ENCODE data around the gene GTF2A1. TPM values are rescaled to one million over a fixed set of nuclear protein-coding genes. Genes with fewer than 3 reads are reported as not detected.

The GTF2A1 gene
- total and polyA plus RNA-seq, 2 donors (not counting 3 experiments of a cell fraction or from before 2014, with no cell fraction given), result 11.1 to 33.4 TPM

DNA sequence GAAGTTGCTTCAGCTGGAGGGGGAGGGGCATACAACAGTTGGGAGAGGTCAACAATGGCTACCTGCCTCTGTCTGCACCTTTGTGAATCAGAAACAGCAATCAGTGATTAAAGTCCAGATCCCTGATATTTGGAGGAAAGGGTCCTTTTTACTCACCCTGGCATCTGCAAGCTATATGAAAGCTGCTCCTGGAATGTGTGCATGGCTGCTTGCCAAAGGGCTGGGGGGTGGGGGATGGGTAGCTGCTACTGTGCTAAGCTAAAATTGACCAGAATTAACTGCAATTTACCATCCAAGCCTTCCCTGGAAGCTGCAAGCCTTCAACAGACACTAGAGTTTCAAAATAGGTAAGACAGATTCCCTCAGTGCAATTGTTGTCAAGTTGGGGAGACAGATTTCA lies 13.5 kb upstream of the GTF2A1 start:
- no peak for FAIRE-seq
- Histone ChIP-seq H3K4me2 (ENCODE audit: insufficient read depth, low read length) (no peak overlapping the region), H3K4me3 (replicated peaks in 1 of 3; ENCODE audit: insufficient read depth in 1 of 3, low read depth in 1 of 3, low read length in 3 of 3) (no peak overlapping the region), H3K27me3 (ENCODE audit: control insufficient read depth in 2 of 2, insufficient read depth in 2 of 2, low read length in 2 of 2) (no peaks in the 10 kb centered on the region), H2AFZ (ENCODE audit: low read depth, low read length) (no peak overlapping the region), H4K20me1 (replicated peaks; ENCODE audit: control insufficient read depth, extremely low read depth, insufficient read depth, low read length) (no peaks in the 10 kb centered on the region), H3K4me1 (ENCODE audit: control insufficient read depth, extremely low read depth, insufficient read depth, low read length) (no peaks in the 10 kb centered on the region), H3K36me3 (ENCODE audit: control insufficient read depth in 2 of 2, extremely low read depth in 1 of 2, insufficient read depth in 2 of 2, low read length in 2 of 2) (no peaks in the 10 kb centered on the region), H3K9ac (replicated peaks; ENCODE audit: extremely low read depth, insufficient read depth, low read length) (no peak overlapping the region), H3K27ac (ENCODE audit: insufficient read depth, low read depth, low read length) (no peak overlapping the region), H3K9me1 (replicated peaks; ENCODE audit: control insufficient read depth, extremely low read depth, insufficient read depth, low read length) (no peaks in the 10 kb centered on the region), H3K79me2 (ENCODE audit: control insufficient read depth, insufficient read depth, low read length) (no peaks in the 10 kb centered on the region), H3K9me3 (replicated peaks; ENCODE audit: control insufficient read depth, insufficient read depth, low read length) (no peaks in the 10 kb centered on the region)
- intact Hi-C loops (cut with micrococcal nuclease) (no loop called here), dilution Hi-C loops (cut with MboI; ENCODE audit: extremely low pct_ligation_motif_present, low sequenced_read_pairs) (no loop called here)
- no TSS peak for BruUV-seq (replicated peaks)
- ChIA-PET CTCF (no interaction called here), POLR2A (interaction anchor here (1.2 kb wide), 1 partner anchor 15 kb away, joined by 3 read pairs; no protein-coding TSS in a partner anchor)
- TF ChIP-seq, protein P1, sequence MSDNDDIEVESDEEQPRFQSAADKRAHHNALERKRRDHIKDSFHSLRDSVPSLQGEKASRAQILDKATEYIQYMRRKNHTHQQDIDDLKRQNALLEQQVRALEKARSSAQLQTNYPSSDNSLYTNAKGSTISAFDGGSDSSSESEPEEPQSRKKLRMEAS (IDR thresholded peaks at IDR 0.05; ENCODE audit: insufficient read depth, insufficient read length), result no peak
- no peak for TF ChIP-seq FOS (IDR thresholded peaks at IDR 0.05; ENCODE audit: borderline replicate concordance, insufficient read depth, low read length)
- no peak for DNase-seq (ENCODE audit: low read depth, low spot score)

DNA sequence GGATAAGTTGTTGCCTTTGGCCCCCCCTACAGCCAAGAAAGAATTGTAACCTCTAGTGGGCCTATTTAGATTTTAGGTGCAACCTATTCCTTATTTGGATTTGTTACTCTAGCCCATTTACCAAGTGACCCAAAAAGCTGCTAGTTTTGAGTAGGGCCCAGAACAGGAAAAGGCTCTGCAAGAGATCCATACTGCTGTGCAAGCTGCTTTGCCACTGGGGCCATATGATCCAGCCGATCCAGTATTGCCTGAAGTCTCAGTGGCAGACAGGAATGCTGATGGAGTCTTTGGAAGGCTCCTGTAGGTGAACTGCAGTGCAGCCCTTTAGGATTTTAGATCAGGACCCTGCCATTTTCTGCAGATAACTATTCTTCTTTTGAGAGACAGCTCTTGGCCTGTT lies 12.9 kb upstream of the GTF2A1 start:
- Histone ChIP-seq H3K9ac (replicated peaks; ENCODE audit: extremely low read depth, insufficient read depth, low read length) (no peak overlapping the region), H3K4me1 (ENCODE audit: control insufficient read depth, extremely low read depth, insufficient read depth, low read length) (no peaks in the 10 kb centered on the region), H2AFZ (ENCODE audit: low read depth, low read length) (no peak overlapping the region), H4K20me1 (replicated peaks; ENCODE audit: control insufficient read depth, extremely low read depth, insufficient read depth, low read length) (no peaks in the 10 kb centered on the region), H3K36me3 (ENCODE audit: control insufficient read depth in 2 of 2, extremely low read depth in 1 of 2, insufficient read depth in 2 of 2, low read length in 2 of 2) (no peaks in the 10 kb centered on the region), H3K79me2 (ENCODE audit: control insufficient read depth, insufficient read depth, low read length) (no peaks in the 10 kb centered on the region), H3K4me3 (replicated peaks in 1 of 3; ENCODE audit: insufficient read depth in 1 of 3, low read depth in 1 of 3, low read length in 3 of 3) (no peak overlapping the region), H3K27me3 (ENCODE audit: control insufficient read depth in 2 of 2, insufficient read depth in 2 of 2, low read length in 2 of 2) (no peaks in the 10 kb centered on the region), H3K9me3 (replicated peaks; ENCODE audit: control insufficient read depth, insufficient read depth, low read length) (no peaks in the 10 kb centered on the region), H3K9me1 (replicated peaks; ENCODE audit: control insufficient read depth, extremely low read depth, insufficient read depth, low read length) (no peaks in the 10 kb centered on the region), H3K27ac (ENCODE audit: insufficient read depth, low read depth, low read length) (no peak overlapping the region), H3K4me2 (ENCODE audit: insufficient read depth, low read length) (no peak overlapping the region)
- ChIA-PET POLR2A (interaction anchor here (1.2 kb wide), 1 partner anchor 15 kb away, joined by 3 read pairs; no protein-coding TSS in a partner anchor), CTCF (no interaction called here)
- FAIRE-seq (no peak), DNase-seq (ENCODE audit: low read depth, low spot score) (no peak)
- intact Hi-C loops (cut with micrococcal nuclease) (no loop called here), dilution Hi-C loops (cut with MboI; ENCODE audit: extremely low pct_ligation_motif_present, low sequenced_read_pairs) (no loop called here)
- no TSS peak for BruUV-seq (replicated peaks)
- TF ChIP-seq EZH2 (IDR thresholded peaks at IDR 0.05; ENCODE audit: borderline replicate concordance, low read depth, low read length, severe bottlenecking), result no peak
- no peak for TF ChIP-seq MYC (IDR thresholded peaks at IDR 0.05; ENCODE audit: low read depth, low read length)
- no peak for TF ChIP-seq FOS (IDR thresholded peaks at IDR 0.05; ENCODE audit: borderline replicate concordance, insufficient read depth, low read length)
- TF ChIP-seq, protein P1 (IDR thresholded peaks at IDR 0.05; ENCODE audit: insufficient read depth, insufficient read length), result no peak
- TF ChIP-seq GATA2 (IDR thresholded peaks at IDR 0.05; ENCODE audit: insufficient read depth, insufficient read length, low read depth, low read length), result no peak
- TF ChIP-seq JUN (IDR thresholded peaks at IDR 0.05; ENCODE audit: borderline replicate concordance, insufficient read depth, insufficient read length, low read depth), result no peak
- TF ChIP-seq POLR2A (IDR thresholded peaks at IDR 0.05; ENCODE audit: low read depth, low read length), result no peak
- no peak for TF ChIP-seq POLR2AphosphoS5 (IDR thresholded peaks at IDR 0.05; ENCODE audit: insufficient read depth, low read depth, low read length)
- TF ChIP-seq, protein P2, sequence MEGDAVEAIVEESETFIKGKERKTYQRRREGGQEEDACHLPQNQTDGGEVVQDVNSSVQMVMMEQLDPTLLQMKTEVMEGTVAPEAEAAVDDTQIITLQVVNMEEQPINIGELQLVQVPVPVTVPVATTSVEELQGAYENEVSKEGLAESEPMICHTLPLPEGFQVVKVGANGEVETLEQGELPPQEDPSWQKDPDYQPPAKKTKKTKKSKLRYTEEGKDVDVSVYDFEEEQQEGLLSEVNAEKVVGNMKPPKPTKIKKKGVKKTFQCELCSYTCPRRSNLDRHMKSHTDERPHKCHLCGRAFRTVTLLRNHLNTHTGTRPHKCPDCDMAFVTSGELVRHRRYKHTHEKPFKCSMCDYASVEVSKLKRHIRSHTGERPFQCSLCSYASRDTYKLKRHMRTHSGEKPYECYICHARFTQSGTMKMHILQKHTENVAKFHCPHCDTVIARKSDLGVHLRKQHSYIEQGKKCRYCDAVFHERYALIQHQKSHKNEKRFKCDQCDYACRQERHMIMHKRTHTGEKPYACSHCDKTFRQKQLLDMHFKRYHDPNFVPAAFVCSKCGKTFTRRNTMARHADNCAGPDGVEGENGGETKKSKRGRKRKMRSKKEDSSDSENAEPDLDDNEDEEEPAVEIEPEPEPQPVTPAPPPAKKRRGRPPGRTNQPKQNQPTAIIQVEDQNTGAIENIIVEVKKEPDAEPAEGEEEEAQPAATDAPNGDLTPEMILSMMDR (IDR thresholded peaks at IDR 0.05; ENCODE audit: extremely low read depth in 1 of 2, insufficient read depth in 1 of 2, low read depth in 1 of 2, low read length in 2 of 2), result no peak
